GM23338 (cell line): ENCODE results near the gene ADGRF3. TPM values are rescaled to one million over a fixed set of nuclear protein-coding genes. Genes with fewer than 3 reads are reported as not detected.
A peak's percentile ranks its signal among the peaks of the same experiment; 100 is the strongest.

Source experiments
- ATAC-seq: fragments of 200-7000 bp; cut with Tn5 transposase; 3 replicates; pipeline ENCODE4 v1.9.1; 2020
- DNase-seq: peaks from one replicate; pipeline ENCODE4 v3.0.0-alpha.2; 2015; ENCODE audit warnings: low spot score
- H2AFZ ChIP-seq: fragments of 200-600 bp; sonication (generic); 2 replicates; pipeline ENCODE4 v1.8.0; 2016; ENCODE audit warnings: antibody characterized with exemption, mild to moderate bottlenecking, moderate library complexity
- H3F3A ChIP-seq: fragments of 200-600 bp; sonication (generic); replicated peaks from 2 replicates; pipeline ENCODE4 v1.8.0; 2017; ENCODE audit warnings: antibody characterized with exemption, mixed run types, low read depth
- H3K27ac ChIP-seq: fragments of 200-600 bp; sonication (generic); 2 replicates; pipeline ENCODE4 v1.6.1; 2016; ENCODE audit warnings: low read depth
- H3K27me3 ChIP-seq: fragments of 200-600 bp; sonication (generic); 2 replicates; pipeline ENCODE4 v1.8.0; 2016; ENCODE audit warnings: mild to moderate bottlenecking, mixed run types, moderate library complexity; ENCODE audit not compliant: insufficient read depth
- H3K36me3 ChIP-seq: fragments of 200-600 bp; sonication (generic); 2 replicates; pipeline ENCODE4 v1.8.0; 2016; ENCODE audit warnings: mild to moderate bottlenecking; ENCODE audit not compliant: insufficient read depth
- H3K4me1 ChIP-seq: fragments of 200-600 bp; sonication (generic); 2 replicates; pipeline ENCODE4 v1.8.0; 2016; ENCODE audit warnings: mild to moderate bottlenecking, moderate library complexity; ENCODE audit not compliant: insufficient read depth
- H3K4me2 ChIP-seq: fragments of 200-600 bp; sonication (generic); 2 replicates; pipeline ENCODE4 v1.7.1; 2017; ENCODE audit warnings: mixed run types
- H3K4me3 ChIP-seq: fragments of 200-600 bp; sonication (generic); 2 replicates; pipeline ENCODE4 v1.6.1; 2016; ENCODE audit warnings: mixed run types
- H3K79me2 ChIP-seq: fragments of 200-600 bp; sonication (generic); replicated peaks from 2 replicates; pipeline ENCODE4 v1.8.0; 2017; ENCODE audit warnings: mild to moderate bottlenecking; ENCODE audit not compliant: insufficient read depth
- H3K9me2 ChIP-seq: fragments of 200-600 bp; sonication (generic); 2 replicates; pipeline ENCODE4 v1.8.0; 2017; ENCODE audit not compliant: insufficient read depth
- H4K20me1 ChIP-seq: fragments of 200-600 bp; sonication (generic); replicated peaks from 2 replicates; pipeline ENCODE4 v1.8.0; 2017; ENCODE audit warnings: mild to moderate bottlenecking; ENCODE audit not compliant: insufficient read depth
- H3K27ac Mint-ChIP-seq: 2 replicates; pipeline ENCODE4 v1.8.0; 2020; ENCODE audit warnings: inconsistent platforms, mild to moderate bottlenecking, moderate library complexity, mixed read lengths
- H3K27me3 Mint-ChIP-seq: 3 replicates; pipeline ENCODE4 v1.8.0; 2022; ENCODE audit warnings: low read depth, mild to moderate bottlenecking, moderate library complexity, mixed read lengths, inconsistent platforms; ENCODE audit not compliant: insufficient read depth, poor library complexity
- H3K36me3 Mint-ChIP-seq: 3 replicates; pipeline ENCODE4 v1.8.0; 2021; ENCODE audit warnings: low read depth, mild to moderate bottlenecking, inconsistent platforms, moderate library complexity, mixed read lengths
- H3K4me1 Mint-ChIP-seq: 3 replicates; pipeline ENCODE4 v1.8.0; 2020; ENCODE audit warnings: mild to moderate bottlenecking, inconsistent platforms, mixed read lengths
- H3K4me3 Mint-ChIP-seq: 3 replicates; pipeline ENCODE4 v1.8.0; 2021; ENCODE audit warnings: moderate library complexity, mild to moderate bottlenecking, inconsistent platforms, mixed read lengths
- H3K9me3 Mint-ChIP-seq: 3 replicates; pipeline ENCODE4 v1.8.0; 2020; ENCODE audit warnings: moderate library complexity, mild to moderate bottlenecking, inconsistent platforms, mixed read lengths
- CTCF ChIP-seq, 2 experiments: fragments of 200-600 bp in 1 of 2; sonication (generic) in 1 of 2; conservative IDR thresholded peaks; 2 replicates each; pipeline versions ENCODE4 v1.5.1 to v1.6.1; 2016 to 2017; ENCODE audit warnings: antibody characterized with exemption in 2 of 2, low read depth in 2 of 2, mild to moderate bottlenecking in 2 of 2, moderate library complexity in 1 of 2
- EZH2 ChIP-seq: fragments of 200-600 bp; sonication (generic); IDR thresholded peaks from one replicate; pipeline ENCODE4 v1.8.0; 2017; ENCODE audit warnings: antibody characterized with exemption, mild to moderate bottlenecking, low read depth; ENCODE audit not compliant: unreplicated experiment
- JUNB ChIP-seq: IDR thresholded peaks from one replicate; pipeline ENCODE4 v1.6.1; 2016; ENCODE audit warnings: antibody characterized with exemption; ENCODE audit not compliant: unreplicated experiment
- NANOG ChIP-seq: IDR thresholded peaks from 2 replicates; pipeline ENCODE4 v1.6.1; 2016; ENCODE audit warnings: antibody characterized with exemption, borderline replicate concordance
- POLR2AphosphoS5 ChIP-seq: IDR thresholded peaks from 2 replicates; pipeline ENCODE4 v1.6.1; 2016; ENCODE audit warnings: antibody characterized with exemption, low read depth
- REST ChIP-seq: IDR thresholded peaks from one replicate; pipeline ENCODE4 v1.6.1; 2018; ENCODE audit warnings: antibody characterized with exemption; ENCODE audit not compliant: unreplicated experiment
- ZNF114 ChIP-seq: fragments of 250-450 bp; sonication (Bioruptor Pico); IDR thresholded peaks from 2 replicates; pipeline ENCODE4 v1.5.0; 2020; ENCODE audit warnings: mild to moderate bottlenecking, moderate library complexity
- ZNF462 ChIP-seq: fragments of 250-450 bp; sonication (Bioruptor Pico); IDR thresholded peaks from 2 replicates; pipeline ENCODE4 v1.5.0; 2020; ENCODE audit warnings: mild to moderate bottlenecking, moderate library complexity
- long read RNA-seq: library from polyadenylated mRNA; unstranded; transcript quantifications from one replicate; pipeline ENCODE4 v2.0.0, GENCODE V29; 2020; ENCODE audit not compliant: unreplicated experiment
- polyA plus RNA-seq: library from polyadenylated mRNA; unstranded; fragments of >200 nt; fragmentation: Nextera tagmentation; extraction: Ambion mirVana; gene quantifications from 2 replicates; pipeline ENCODE4 v1.2.1, GENCODE V29; 2016
- total RNA-seq: library from RNA; depleted of rRNA; stranded (reverse); fragments of >200 nt; shearing (Covaris generic); gene quantifications from 2 replicates; pipeline ENCODE4 v1.2.3, GENCODE V29; 2014; rRNA removed
- TF ChIP-seq, protein P1 (sequence below): IDR thresholded peaks from 2 replicates; pipeline ENCODE4 v1.6.1; 2016; ENCODE audit warnings: antibody characterized with exemption

The ADGRF3 gene, protein sequence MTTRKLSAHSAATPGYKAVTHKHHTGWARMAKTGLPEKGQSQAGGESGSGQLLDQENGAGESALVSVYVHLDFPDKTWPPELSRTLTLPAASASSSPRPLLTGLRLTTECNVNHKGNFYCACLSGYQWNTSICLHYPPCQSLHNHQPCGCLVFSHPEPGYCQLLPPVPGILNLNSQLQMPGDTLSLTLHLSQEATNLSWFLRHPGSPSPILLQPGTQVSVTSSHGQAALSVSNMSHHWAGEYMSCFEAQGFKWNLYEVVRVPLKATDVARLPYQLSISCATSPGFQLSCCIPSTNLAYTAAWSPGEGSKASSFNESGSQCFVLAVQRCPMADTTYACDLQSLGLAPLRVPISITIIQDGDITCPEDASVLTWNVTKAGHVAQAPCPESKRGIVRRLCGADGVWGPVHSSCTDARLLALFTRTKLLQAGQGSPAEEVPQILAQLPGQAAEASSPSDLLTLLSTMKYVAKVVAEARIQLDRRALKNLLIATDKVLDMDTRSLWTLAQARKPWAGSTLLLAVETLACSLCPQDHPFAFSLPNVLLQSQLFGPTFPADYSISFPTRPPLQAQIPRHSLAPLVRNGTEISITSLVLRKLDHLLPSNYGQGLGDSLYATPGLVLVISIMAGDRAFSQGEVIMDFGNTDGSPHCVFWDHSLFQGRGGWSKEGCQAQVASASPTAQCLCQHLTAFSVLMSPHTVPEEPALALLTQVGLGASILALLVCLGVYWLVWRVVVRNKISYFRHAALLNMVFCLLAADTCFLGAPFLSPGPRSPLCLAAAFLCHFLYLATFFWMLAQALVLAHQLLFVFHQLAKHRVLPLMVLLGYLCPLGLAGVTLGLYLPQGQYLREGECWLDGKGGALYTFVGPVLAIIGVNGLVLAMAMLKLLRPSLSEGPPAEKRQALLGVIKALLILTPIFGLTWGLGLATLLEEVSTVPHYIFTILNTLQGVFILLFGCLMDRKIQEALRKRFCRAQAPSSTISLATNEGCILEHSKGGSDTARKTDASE
- total RNA-seq, result 0.35 and 0.38 TPM in 2 replicates
- 0.39 and 0.57 TPM in 2 replicates for polyA plus RNA-seq
- long read RNA-seq, partial matches to known transcripts, result 0 of 2 reads
- long read RNA-seq, other reads (novel, unspliced or antisense), result 1 of 2 reads

- no peaks in the 10 kb centered on the region for H3K9me2 ChIP-seq
- H3K4me3 ChIP-seq, result peak within 1 kb of the TSS; percentile 82
- ATAC-seq, result peak; percentile 40
- no peaks in the 10 kb centered on the region; the same call in 1 of the 2 replicates for H4K20me1 ChIP-seq
- peaks cover 18% of the 10 kb centered on the region for H3K4me1 Mint-ChIP-seq
- H3K4me1 ChIP-seq, result peaks cover 18% of the 10 kb centered on the region
- H3K4me2 ChIP-seq, result peak within 1 kb of the TSS; percentile 92
- H3K27me3 ChIP-seq, result no peaks in the 10 kb centered on the region
- peak within 1 kb of the TSS; percentile 33; the same call in 1 of the 2 replicates for H2AFZ ChIP-seq
- no peaks in the 10 kb centered on the region for H3K36me3 Mint-ChIP-seq
- H3K4me3 Mint-ChIP-seq, result peak within 1 kb of the TSS; percentile 94
- H3K27me3 Mint-ChIP-seq, result peaks cover 5% of the 10 kb centered on the region
- H3K36me3 ChIP-seq, result no peaks in the 10 kb centered on the region
- peak within 1 kb of the TSS; percentile 98 for H3K27ac Mint-ChIP-seq
- H3K27ac ChIP-seq, result peak within 1 kb of the TSS; percentile 97
- no peaks in the 10 kb centered on the region for H3F3A ChIP-seq
- H3K79me2 ChIP-seq, result peaks cover 64% of the 10 kb centered on the region
- no peaks in the 10 kb centered on the region for H3K9me3 Mint-ChIP-seq
- peak; percentile 59 for DNase-seq
- TF ChIP-seq EZH2 (no peak), ZNF114 (no peak), CTCF (conservative IDR thresholded peaks at IDR 0.05; ENCODE audit: low read depth in 2 of 2) (no peak), NANOG (no peak), POLR2AphosphoS5 (no peak), ZNF462 (CRISPR knock-in tag) (no peak), JUNB (no peak), REST (no peak)
- TF ChIP-seq, protein P1, sequence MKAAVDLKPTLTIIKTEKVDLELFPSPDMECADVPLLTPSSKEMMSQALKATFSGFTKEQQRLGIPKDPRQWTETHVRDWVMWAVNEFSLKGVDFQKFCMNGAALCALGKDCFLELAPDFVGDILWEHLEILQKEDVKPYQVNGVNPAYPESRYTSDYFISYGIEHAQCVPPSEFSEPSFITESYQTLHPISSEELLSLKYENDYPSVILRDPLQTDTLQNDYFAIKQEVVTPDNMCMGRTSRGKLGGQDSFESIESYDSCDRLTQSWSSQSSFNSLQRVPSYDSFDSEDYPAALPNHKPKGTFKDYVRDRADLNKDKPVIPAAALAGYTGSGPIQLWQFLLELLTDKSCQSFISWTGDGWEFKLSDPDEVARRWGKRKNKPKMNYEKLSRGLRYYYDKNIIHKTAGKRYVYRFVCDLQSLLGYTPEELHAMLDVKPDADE, result no peak
Measured at GRCh38 chr2:26346454-26347053, at the start of gene ADGRF3. Gene ADGRF3, minus strand, starts transcription at chr2:26346789. Its CDS starts 555 bp downstream, at chr2:26346234.
